ENCODE results near the gene SPANXN2. TPM values are rescaled to one million over a fixed set of nuclear protein-coding genes. Genes with fewer than 3 reads are reported as not detected.

The SPANXN2 gene
- polyA plus RNA-seq, 3 donors = not detected

GRCh38 chrX:143664302-143664701 is 56.2 kb downstream of the SPANXN2 start:
- no peaks in the 10 kb centered on the region for H3K79me2 ChIP-seq (ENCODE audit: insufficient read depth, low read length)
- H3K9ac ChIP-seq (ENCODE audit: insufficient read depth, low read length, poor library complexity, severe bottlenecking) = no peak overlapping the region
- H3K4me1 ChIP-seq (ENCODE audit: control insufficient read depth in 1 of 2, insufficient read depth in 2 of 2, low read length in 2 of 2) = no peaks in the 10 kb centered on the region
- Mint-ChIP-seq H3K27me3 (ENCODE audit: low read depth in 3 of 3) (no peaks in the 10 kb centered on the region), H3K4me3 (no peak overlapping the region), H3K27ac (no peak overlapping the region), H3K9me3 (no peaks in the 10 kb centered on the region), H3K36me3 (no peaks in the 10 kb centered on the region), H3K4me1 (no peaks in the 10 kb centered on the region)
- intact Hi-C loops (cut with micrococcal nuclease) = no loop called here
- no peaks in the 10 kb centered on the region for H4K20me1 ChIP-seq (ENCODE audit: insufficient read depth, low read length)
- no peak overlapping the region for H3K4me3 ChIP-seq (replicated peaks in 1 of 3; ENCODE audit: low read depth in 2 of 3, low read length in 3 of 3)
- peak in 1 of 3 donors; percentile 0 for DNase-seq
- peak; percentile 70 for TF ChIP-seq CTCF (IDR thresholded peaks at IDR 0.05)
- H2AFZ ChIP-seq (ENCODE audit: insufficient read depth, low read depth, low read length, poor library complexity, severe bottlenecking) = no peak overlapping the region
- H3K27me3 ChIP-seq (ENCODE audit: control insufficient read depth in 2 of 2, insufficient read depth in 2 of 2, low read length in 2 of 2) = no peaks in the 10 kb centered on the region
- H3K9me3 ChIP-seq (replicated peaks in 1 of 2; ENCODE audit: control insufficient read depth in 1 of 2, insufficient read depth in 1 of 2, low read length in 2 of 2) = no peaks in the 10 kb centered on the region
- no CpG with 5 or more reads among the region's 5 CpGs for WGBS (ENCODE audit: insufficient coverage)
- H3K36me3 ChIP-seq (replicated peaks in 1 of 2; ENCODE audit: control insufficient read depth in 1 of 2, insufficient read depth in 2 of 2, low read length in 2 of 2) = no peaks in the 10 kb centered on the region
- no peak overlapping the region for H3K4me2 ChIP-seq (replicated peaks; ENCODE audit: extremely low read depth, low read length, poor library complexity, severe bottlenecking)
- no peak overlapping the region for H3K27ac ChIP-seq (ENCODE audit: low read depth in 1 of 2, low read length in 2 of 2)

- Histone ChIP-seq H3K4me3 (replicated peaks in 1 of 3; ENCODE audit: low read depth in 2 of 3, low read length in 3 of 3) (no peak overlapping the region), H3K27ac (ENCODE audit: low read depth in 1 of 2, low read length in 2 of 2) (no peak overlapping the region), H3K4me2 (replicated peaks; ENCODE audit: extremely low read depth, low read length, poor library complexity, severe bottlenecking) (no peak overlapping the region), H3K9ac (ENCODE audit: insufficient read depth, low read length, poor library complexity, severe bottlenecking) (no peak overlapping the region), H3K79me2 (ENCODE audit: insufficient read depth, low read length) (no peaks in the 10 kb centered on the region), H4K20me1 (ENCODE audit: insufficient read depth, low read length) (no peaks in the 10 kb centered on the region), H3K4me1 (ENCODE audit: control insufficient read depth in 1 of 2, insufficient read depth in 2 of 2, low read length in 2 of 2) (no peaks in the 10 kb centered on the region), H3K36me3 (replicated peaks in 1 of 2; ENCODE audit: control insufficient read depth in 1 of 2, insufficient read depth in 2 of 2, low read length in 2 of 2) (no peaks in the 10 kb centered on the region), H3K9me3 (replicated peaks in 1 of 2; ENCODE audit: control insufficient read depth in 1 of 2, insufficient read depth in 1 of 2, low read length in 2 of 2) (no peaks in the 10 kb centered on the region), H2AFZ (ENCODE audit: insufficient read depth, low read depth, low read length, poor library complexity, severe bottlenecking) (no peak overlapping the region), H3K27me3 (ENCODE audit: control insufficient read depth in 2 of 2, insufficient read depth in 2 of 2, low read length in 2 of 2) (no peaks in the 10 kb centered on the region)
- Mint-ChIP-seq H3K9me3 (no peaks in the 10 kb centered on the region), H3K4me1 (no peaks in the 10 kb centered on the region), H3K36me3 (no peaks in the 10 kb centered on the region), H3K27ac (no peak overlapping the region), H3K27me3 (ENCODE audit: low read depth in 3 of 3) (no peaks in the 10 kb centered on the region), H3K4me3 (no peak overlapping the region)
- WGBS (ENCODE audit: insufficient coverage) = no CpG with 5 or more reads among the region's 5 CpGs
- intact Hi-C loops (cut with micrococcal nuclease) = no loop called here
- DNase-seq = no peak
- no peak for TF ChIP-seq CTCF (IDR thresholded peaks at IDR 0.05)
Measured at GRCh38 chrX:143663755-143664154, 56.8 kb downstream of the SPANXN2 start.

Other genes starting within 250 kb of the SPANXN2 start
- gene SPANXN3, start 203.3 kb downstream of the SPANXN2 start, polyA plus RNA-seq = not detected
- gene SLITRK4, start 84.7 kb downstream of the SPANXN2 start, polyA plus RNA-seq = 10 to 100 TPM in 2 of 3 donors, 1 to 10 TPM in 1; 4.7 to 13.2 (median 11.6) TPM
- not detected for gene UBE2NL, start 163.3 kb upstream of the SPANXN2 start, polyA plus RNA-seq